ENCODE results near the gene HOXD3. TPM values are rescaled to one million over a fixed set of nuclear protein-coding genes. Genes with fewer than 3 reads are reported as not detected.
A peak's percentile ranks its signal among the peaks of the same experiment; 100 is the strongest.

Gene HOXD3
- total RNA-seq, 3 donors from 2014 or later (not counting 1 experiment from before 2014, with no cell fraction given) = not detected

GRCh38 chr2:176132205-176133171 lies 24.6 kb upstream of the HOXD3 start:
- peaks cover 4% of the 10 kb centered on the region for H3K9me3 ChIP-seq (ENCODE audit: control insufficient read depth, insufficient read depth, low read length)

GRCh38 chr2:176133389-176133788 lies 23.7 kb upstream of the HOXD3 start:
- Histone ChIP-seq H3K4me3 (ENCODE audit: low read length) (no peak overlapping the region), H3K36me3 (ENCODE audit: control insufficient read depth, insufficient read depth, low read length) (no peaks in the 10 kb centered on the region), H3K9me3 (ENCODE audit: control insufficient read depth, insufficient read depth, low read length) (peaks cover 6% of the 10 kb centered on the region), H3K27me3 (ENCODE audit: control insufficient read depth, insufficient read depth, low read length) (peaks cover 79% of the 10 kb centered on the region), H3K27ac (ENCODE audit: low read length) (no peak overlapping the region), H3K4me1 (ENCODE audit: control insufficient read depth, insufficient read depth, low read length) (peaks cover 35% of the 10 kb centered on the region)
- no peak overlapping the region for H3K4me3 Mint-ChIP-seq
- peaks cover 0 to 2% of the 10 kb centered on the region in 2 donors for H3K9me3 Mint-ChIP-seq
- peaks cover 37% of the 10 kb centered on the region for H3K36me3 Mint-ChIP-seq
- H3K4me1 Mint-ChIP-seq = peaks cover 32 to 41% of the 10 kb centered on the region in 2 donors
- no peak for DNase-seq
- ATAC-seq = no peak
- H3K27ac Mint-ChIP-seq = no peak overlapping the region
- TF ChIP-seq, protein P1, sequence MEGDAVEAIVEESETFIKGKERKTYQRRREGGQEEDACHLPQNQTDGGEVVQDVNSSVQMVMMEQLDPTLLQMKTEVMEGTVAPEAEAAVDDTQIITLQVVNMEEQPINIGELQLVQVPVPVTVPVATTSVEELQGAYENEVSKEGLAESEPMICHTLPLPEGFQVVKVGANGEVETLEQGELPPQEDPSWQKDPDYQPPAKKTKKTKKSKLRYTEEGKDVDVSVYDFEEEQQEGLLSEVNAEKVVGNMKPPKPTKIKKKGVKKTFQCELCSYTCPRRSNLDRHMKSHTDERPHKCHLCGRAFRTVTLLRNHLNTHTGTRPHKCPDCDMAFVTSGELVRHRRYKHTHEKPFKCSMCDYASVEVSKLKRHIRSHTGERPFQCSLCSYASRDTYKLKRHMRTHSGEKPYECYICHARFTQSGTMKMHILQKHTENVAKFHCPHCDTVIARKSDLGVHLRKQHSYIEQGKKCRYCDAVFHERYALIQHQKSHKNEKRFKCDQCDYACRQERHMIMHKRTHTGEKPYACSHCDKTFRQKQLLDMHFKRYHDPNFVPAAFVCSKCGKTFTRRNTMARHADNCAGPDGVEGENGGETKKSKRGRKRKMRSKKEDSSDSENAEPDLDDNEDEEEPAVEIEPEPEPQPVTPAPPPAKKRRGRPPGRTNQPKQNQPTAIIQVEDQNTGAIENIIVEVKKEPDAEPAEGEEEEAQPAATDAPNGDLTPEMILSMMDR (IDR thresholded peaks at IDR 0.05) = no peak
- intact Hi-C loops (cut with micrococcal nuclease) = loop anchor here (5.0 kb wide), 1 partner anchor 419 kb away; no protein-coding TSS in a partner anchor
- peaks cover 69 to 80% of the 10 kb centered on the region in 2 donors for H3K27me3 Mint-ChIP-seq (ENCODE audit: low read depth in 2 of 2)

More at GRCh38 chr2:176132205-176133171, 24.6 kb upstream of the HOXD3 start:
- ATAC-seq (peak in 2 of 3 donors; percentile 16 to 25), DNase-seq (peak in 1 of 2 donors; percentile 55)
- no peak overlapping the region for H3K27ac ChIP-seq (ENCODE audit: low read length)
- peaks cover 36% of the 10 kb centered on the region for H3K4me1 ChIP-seq (ENCODE audit: control insufficient read depth, insufficient read depth, low read length)
- Mint-ChIP-seq H3K36me3 (peaks cover 33% of the 10 kb centered on the region), H3K27me3 (ENCODE audit: low read depth in 2 of 2) (peaks cover 70 to 80% of the 10 kb centered on the region in 2 donors), H3K4me3 (peak overlapping the region; percentile 87), H3K27ac (no peak overlapping the region), H3K4me1 (peaks cover 37 to 43% of the 10 kb centered on the region in 2 donors), H3K9me3 (no peaks in the 10 kb centered on the region)
- WGBS (ENCODE audit: insufficient coverage) = 10% methylated on average over 29 of the region's 33 CpGs
- no peaks in the 10 kb centered on the region for H3K36me3 ChIP-seq (ENCODE audit: control insufficient read depth, insufficient read depth, low read length)
- TF ChIP-seq, protein P1 (IDR thresholded peaks at IDR 0.05) = no peak
- H3K27me3 ChIP-seq (ENCODE audit: control insufficient read depth, insufficient read depth, low read length) = peaks cover 79% of the 10 kb centered on the region
- intact Hi-C loops (cut with micrococcal nuclease) = loop anchor here (5.0 kb wide), 1 partner anchor 420 kb away; no protein-coding TSS in a partner anchor
- H3K4me3 ChIP-seq (ENCODE audit: low read length) = no peak overlapping the region

DNA sequence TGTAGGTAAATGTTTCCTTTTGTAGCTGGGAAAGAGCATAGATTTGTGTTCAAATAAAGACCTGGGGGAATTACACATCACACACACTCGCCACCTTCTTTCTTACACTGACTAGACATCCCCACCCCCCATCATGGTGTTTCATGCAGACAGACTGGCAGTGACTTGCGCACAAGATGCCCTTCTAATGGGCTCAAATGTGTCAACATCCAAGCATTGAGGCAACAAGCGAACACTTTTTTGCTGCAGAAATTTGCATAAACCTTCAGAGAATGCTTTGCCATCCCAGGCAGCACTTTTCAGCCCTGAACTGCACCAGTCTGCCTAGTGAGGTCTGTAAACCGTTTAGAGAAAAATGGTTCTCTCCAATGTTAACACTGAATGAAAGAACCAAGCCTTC lies 23.1 kb upstream of the HOXD3 start:
- Histone ChIP-seq H3K9me3 (ENCODE audit: control insufficient read depth, insufficient read depth, low read length) (peaks cover 13% of the 10 kb centered on the region), H3K4me1 (ENCODE audit: control insufficient read depth, insufficient read depth, low read length) (peaks cover 31% of the 10 kb centered on the region), H3K27ac (ENCODE audit: low read length) (no peak overlapping the region), H3K27me3 (ENCODE audit: control insufficient read depth, insufficient read depth, low read length) (peaks cover 79% of the 10 kb centered on the region), H3K4me3 (ENCODE audit: low read length) (no peak overlapping the region), H3K36me3 (ENCODE audit: control insufficient read depth, insufficient read depth, low read length) (no peaks in the 10 kb centered on the region)
- no peak for ATAC-seq
- H3K4me3 Mint-ChIP-seq = no peak overlapping the region
- H3K9me3 Mint-ChIP-seq = peaks cover 0 to 5% of the 10 kb centered on the region in 2 donors
- TF ChIP-seq, protein P1 (IDR thresholded peaks at IDR 0.05) = no peak
- intact Hi-C loops (cut with micrococcal nuclease) = loop anchor here (5.0 kb wide), 1 partner anchor 418 kb away; no protein-coding TSS in a partner anchor
- peaks cover 69 to 80% of the 10 kb centered on the region in 2 donors for H3K27me3 Mint-ChIP-seq (ENCODE audit: low read depth in 2 of 2)
- peaks cover 41% of the 10 kb centered on the region for H3K36me3 Mint-ChIP-seq
- peaks cover 38 to 39% of the 10 kb centered on the region in 2 donors for H3K4me1 Mint-ChIP-seq
- no peak for DNase-seq
- WGBS (ENCODE audit: insufficient coverage) = 47% methylated on average over 4 of the region's 4 CpGs
- H3K27ac Mint-ChIP-seq = no peak overlapping the region
